Keratinocyte (primary cell): ENCODE measurements around the gene ZBTB7A. TPM values are rescaled to one million over a fixed set of nuclear protein-coding genes. Genes with fewer than 3 reads are reported as not detected.

Experiments
- DNase-seq: peaks from one replicate; pipeline ENCODE4 v3.0.0-alpha.2; 2011; ENCODE audit warnings: low read depth, missing footprints, low spot score
- FAIRE-seq: peaks from 2 replicates; lab custom pipeline; 2011; peaks lifted over from hg19 to GRCh38; lab: Jason Lieb, UNC
- H2AFZ ChIP-seq: 2 replicates; pipeline ENCODE4 v1.6.0; 2012; ENCODE audit warnings: low read length, control low read depth, inconsistent platforms; ENCODE audit not compliant: control insufficient read depth
- H3K27ac ChIP-seq: 2 replicates; pipeline ENCODE4 v1.5.1; 2011; ENCODE audit warnings: low read length; ENCODE audit not compliant: control insufficient read depth, insufficient read depth
- H3K27me3 ChIP-seq: 3 replicates; pipeline ENCODE4 v1.6.0; 2011; ENCODE audit warnings: low read length; ENCODE audit not compliant: control insufficient read depth, insufficient read depth; ENCODE audit errors: extremely low read depth
- H3K36me3 ChIP-seq, 2 experiments: 2 replicates in 1 of 2; 3 replicates in 1 of 2; pipeline ENCODE4 v1.5.1; 2011; ENCODE audit warnings: low read length in 2 of 2, mild to moderate bottlenecking in 1 of 2; ENCODE audit not compliant: control insufficient read depth in 2 of 2, insufficient read depth in 2 of 2; ENCODE audit errors: extremely low read depth in 1 of 2
- H3K4me1 ChIP-seq: 3 replicates; pipeline ENCODE4 v1.5.1; 2011; ENCODE audit warnings: low read length; ENCODE audit not compliant: control insufficient read depth, insufficient read depth; ENCODE audit errors: extremely low read depth
- H3K4me2 ChIP-seq: 3 replicates; pipeline ENCODE4 v1.6.0; 2011; ENCODE audit warnings: low read depth, low read length; ENCODE audit not compliant: control insufficient read depth, insufficient read depth; ENCODE audit errors: extremely low read depth
- H3K4me3 ChIP-seq, 3 experiments: fragments of 200-600 bp in 1 of 3; sonication (generic) in 1 of 3; 2 replicates in 2 of 3; 3 replicates in 1 of 3; pipeline ENCODE4 v1.5.1; 2011 to 2016; ENCODE audit warnings: low read length in 3 of 3, mild to moderate bottlenecking in 3 of 3, control low read depth in 2 of 3, inconsistent platforms in 1 of 3, low read depth in 1 of 3, mixed read lengths in 1 of 3, mixed run types in 1 of 3, moderate library complexity in 1 of 3; ENCODE audit not compliant: control insufficient read depth in 2 of 3, insufficient read depth in 2 of 3; ENCODE audit errors: extremely low read depth in 1 of 3
- H3K79me2 ChIP-seq: 2 replicates; pipeline ENCODE4 v1.6.0; 2012; ENCODE audit warnings: low read length; ENCODE audit not compliant: control insufficient read depth, insufficient read depth
- H3K9ac ChIP-seq: 3 replicates; pipeline ENCODE4 v1.6.0; 2011; ENCODE audit warnings: low read length; ENCODE audit not compliant: control insufficient read depth, insufficient read depth; ENCODE audit errors: extremely low read depth
- H3K9me1 ChIP-seq: 3 replicates; pipeline ENCODE4 v1.6.0; 2011; ENCODE audit warnings: low read length; ENCODE audit not compliant: control insufficient read depth, insufficient read depth; ENCODE audit errors: extremely low read depth
- H3K9me3 ChIP-seq: 2 replicates; pipeline ENCODE4 v1.5.1; 2012; ENCODE audit warnings: low read depth, low read length; ENCODE audit not compliant: control insufficient read depth
- H4K20me1 ChIP-seq: 3 replicates; pipeline ENCODE4 v1.6.0; 2011; ENCODE audit warnings: low read length; ENCODE audit not compliant: control insufficient read depth, insufficient read depth; ENCODE audit errors: extremely low read depth
- CTCF ChIP-seq, 3 experiments: IDR thresholded peaks in 1 of 3; conservative IDR thresholded peaks in 1 of 3; optimal IDR thresholded peaks in 1 of 3; 2 replicates in 2 of 3; 3 replicates in 1 of 3; pipeline versions ENCODE3 to v1.5.1; 2011; ENCODE audit warnings: low read length in 3 of 3, mild to moderate bottlenecking in 3 of 3, moderate library complexity in 2 of 3, control low read depth in 1 of 3, inconsistent platforms in 1 of 3; ENCODE audit not compliant: insufficient read depth in 2 of 3; ENCODE audit errors: extremely low read depth in 1 of 3
- EZH2 ChIP-seq: IDR thresholded peaks from one replicate; pipeline ENCODE4 v1.6.1; 2012; ENCODE audit warnings: inconsistent platforms, mild to moderate bottlenecking, low read length, moderate library complexity
- dilution Hi-C: fragments of 300-500 bp; cut with MboI; formaldehyde crosslinking; loops from one replicate; pipeline ENCODE4 v1.7.0; 2020; ENCODE audit warnings: low sequenced_read_pairs; ENCODE audit not compliant: extremely low pct_ligation_motif_present
- polyA plus RNA-seq, 5 experiments: library from polyadenylated mRNA; depleted of rRNA in 3 of 5; stranded (reverse) in 3 of 5; stranded (forward) in 1 of 5; unstranded in 1 of 5; fragments of >200 nt; gene quantifications; 1 replicate in 1 of 5; 2 replicates in 3 of 5; 3 replicates in 1 of 5; pipeline versions ENCODE4 v1.2.1 to v1.2.3, GENCODE V29; 2011 to 2012; ENCODE audit warnings: missing spikeins in 2 of 5, low read depth in 1 of 5, low replicate concordance in 1 of 5

Gene ZBTB7A
- polyA plus RNA-seq, 1 donor (not counting 4 experiments of a cell fraction or from before 2014, with no cell fraction given) = 3.7 TPM

GRCh38 chr19:4045597-4046361, 20.9 kb downstream of the ZBTB7A start:
- Histone ChIP-seq H3K27me3 (no peaks in the 10 kb centered on the region), H3K27ac (no peak overlapping the region), H2AFZ (no peak overlapping the region), H3K36me3 (peaks cover 15 to 22% of the 10 kb centered on the region in 2 experiments), H3K79me2 (peaks cover 53% of the 10 kb centered on the region), H3K4me2 (no peak overlapping the region), H3K4me3 (no peak overlapping the region), H3K4me1 (no peaks in the 10 kb centered on the region), H3K9me3 (no peaks in the 10 kb centered on the region), H3K9ac (no peak overlapping the region), H4K20me1 (peaks cover 26% of the 10 kb centered on the region), H3K9me1 (no peaks in the 10 kb centered on the region)
- dilution Hi-C loops = no loop called here
- no peak for TF ChIP-seq EZH2
- TF ChIP-seq CTCF (optimal IDR thresholded peaks at IDR 0.05 in 1 of 3, IDR thresholded peaks at IDR 0.05 in 1 of 3, conservative IDR thresholded peaks at IDR 0.05 in 1 of 3; ENCODE audit: extremely low read depth in 1 of 3, insufficient read depth in 2 of 3, low read length in 3 of 3) = no peak
- DNase-seq = no peak
- no peak for FAIRE-seq

GRCh38 chr19:4044990-4045465, 21.7 kb downstream of the ZBTB7A start:
- Histone ChIP-seq H3K9me3 (no peaks in the 10 kb centered on the region), H3K79me2 (peaks cover 45% of the 10 kb centered on the region), H3K27me3 (no peaks in the 10 kb centered on the region), H3K4me3 (no peak overlapping the region), H2AFZ (no peak overlapping the region), H3K4me2 (no peak overlapping the region), H3K9ac (no peak overlapping the region), H3K9me1 (no peaks in the 10 kb centered on the region), H3K4me1 (no peaks in the 10 kb centered on the region), H3K27ac (no peak overlapping the region), H3K36me3 (peaks cover 9 to 17% of the 10 kb centered on the region in 2 experiments), H4K20me1 (peaks cover 21% of the 10 kb centered on the region)
- TF ChIP-seq EZH2 (no peak), CTCF (optimal IDR thresholded peaks at IDR 0.05 in 1 of 3, IDR thresholded peaks at IDR 0.05 in 1 of 3, conservative IDR thresholded peaks at IDR 0.05 in 1 of 3; ENCODE audit: extremely low read depth in 1 of 3, insufficient read depth in 2 of 3, low read length in 3 of 3) (no peak)
- FAIRE-seq = no peak
- no peak for DNase-seq
- dilution Hi-C loops = no loop called here
